ENCODE measurements around the gene PF4V1.

PF4V1 gene

GRCh38 chr4:73865431-73866096 lies 12.5 kb downstream of the PF4V1 start:
- no peaks in the 10 kb centered on the region for H3K27me3 ChIP-seq (ENCODE audit: insufficient read depth, low read length, poor library complexity)
- no peak for DNase-seq
- H2AFZ ChIP-seq (ENCODE audit: low read depth, low read length), result no peak overlapping the region
- no peaks in the 10 kb centered on the region for H3K36me3 ChIP-seq (ENCODE audit: insufficient read depth, low read length)
- H3K4me3 ChIP-seq (ENCODE audit: low read depth in 1 of 2, low read length in 2 of 2), result no peak overlapping the region
- ATAC-seq (ENCODE audit: insufficient read depth, low read depth), result no peak
- no peaks in the 10 kb centered on the region for H3K9me3 ChIP-seq (ENCODE audit: insufficient read depth, low read length, severe bottlenecking)
- no peaks in the 10 kb centered on the region for H3K79me2 ChIP-seq (ENCODE audit: insufficient read depth, low read length)
- TF ChIP-seq CTCF (IDR thresholded peaks at IDR 0.05; ENCODE audit: borderline replicate concordance, extremely low read depth, low read length, poor library complexity, severe bottlenecking) (no peak), EZH2 (IDR thresholded peaks at IDR 0.05; ENCODE audit: borderline replicate concordance, low read depth, low read length, severe bottlenecking) (no peak)
- H3K4me2 ChIP-seq (ENCODE audit: insufficient read depth, low read length), result no peak overlapping the region
- no peaks in the 10 kb centered on the region for H4K20me1 ChIP-seq (ENCODE audit: insufficient read depth, low read length)
- no peak overlapping the region for H3K27ac ChIP-seq (ENCODE audit: low read length)
- H3K9ac ChIP-seq (ENCODE audit: low read depth, low read length), result no peak overlapping the region
- peaks cover 3% of the 10 kb centered on the region for H3K4me1 ChIP-seq (ENCODE audit: insufficient read depth, low read length)

- H3K27me3 ChIP-seq (ENCODE audit: insufficient read depth, low read length, poor library complexity), result no peaks in the 10 kb centered on the region
- no peaks in the 10 kb centered on the region for H3K9me3 ChIP-seq (ENCODE audit: insufficient read depth, low read length, severe bottlenecking)
- no peaks in the 10 kb centered on the region for H3K36me3 ChIP-seq (ENCODE audit: insufficient read depth, low read length)
- H3K9ac ChIP-seq (ENCODE audit: low read depth, low read length), result no peak overlapping the region
- no peaks in the 10 kb centered on the region for H3K79me2 ChIP-seq (ENCODE audit: insufficient read depth, low read length)
- H3K4me1 ChIP-seq (ENCODE audit: insufficient read depth, low read length), result peaks cover 3% of the 10 kb centered on the region
- H3K27ac ChIP-seq (ENCODE audit: low read length), result no peak overlapping the region
- ATAC-seq (ENCODE audit: insufficient read depth, low read depth), result no peak
- H3K4me3 ChIP-seq (ENCODE audit: low read depth in 1 of 2, low read length in 2 of 2), result no peak overlapping the region
- no peak for DNase-seq
- H2AFZ ChIP-seq (ENCODE audit: low read depth, low read length), result no peak overlapping the region
- H3K4me2 ChIP-seq (ENCODE audit: insufficient read depth, low read length), result no peak overlapping the region
- TF ChIP-seq EZH2 (IDR thresholded peaks at IDR 0.05; ENCODE audit: borderline replicate concordance, low read depth, low read length, severe bottlenecking), result no peak
- TF ChIP-seq CTCF (IDR thresholded peaks at IDR 0.05; ENCODE audit: borderline replicate concordance, extremely low read depth, low read length, poor library complexity, severe bottlenecking), result no peak
- no peaks in the 10 kb centered on the region for H4K20me1 ChIP-seq (ENCODE audit: insufficient read depth, low read length)
These were observed 13.2 kb downstream of the PF4V1 start for GRCh38 chr4:73866246-73866645.

GRCh38 chr4:73867783-73868182 lies 14.7 kb downstream of the PF4V1 start:
- Histone ChIP-seq H3K36me3 (ENCODE audit: insufficient read depth, low read length) (no peaks in the 10 kb centered on the region), H3K9me3 (ENCODE audit: insufficient read depth, low read length, severe bottlenecking) (no peaks in the 10 kb centered on the region), H3K4me2 (ENCODE audit: insufficient read depth, low read length) (no peak overlapping the region), H3K9ac (ENCODE audit: low read depth, low read length) (no peak overlapping the region), H3K79me2 (ENCODE audit: insufficient read depth, low read length) (no peaks in the 10 kb centered on the region), H4K20me1 (ENCODE audit: insufficient read depth, low read length) (no peaks in the 10 kb centered on the region), H3K4me1 (ENCODE audit: insufficient read depth, low read length) (peaks cover 3% of the 10 kb centered on the region), H3K27me3 (ENCODE audit: insufficient read depth, low read length, poor library complexity) (no peaks in the 10 kb centered on the region), H2AFZ (ENCODE audit: low read depth, low read length) (no peak overlapping the region), H3K4me3 (ENCODE audit: low read depth in 1 of 2, low read length in 2 of 2) (no peak overlapping the region), H3K27ac (ENCODE audit: low read length) (no peak overlapping the region)
- TF ChIP-seq EZH2 (IDR thresholded peaks at IDR 0.05; ENCODE audit: borderline replicate concordance, low read depth, low read length, severe bottlenecking) (no peak), CTCF (IDR thresholded peaks at IDR 0.05; ENCODE audit: borderline replicate concordance, extremely low read depth, low read length, poor library complexity, severe bottlenecking) (no peak)
- no peak for ATAC-seq (ENCODE audit: insufficient read depth, low read depth)
- no peak for DNase-seq
